NAMALWA (cell line): ENCODE measurements around the gene INMT.
A peak's percentile ranks its signal among the peaks of the same experiment; 100 is the strongest.
"Not testable (repeated sequence)": the region's sequence is repeated elsewhere in the genome, so short reads cannot be mapped to it uniquely, and the experiment has no call there.

Experiments used
- DNase-seq: peaks from one replicate; pipeline ENCODE4 v3.0.0-alpha.2; 2015; ENCODE audit warnings: low spot score

Gene INMT

DNA sequence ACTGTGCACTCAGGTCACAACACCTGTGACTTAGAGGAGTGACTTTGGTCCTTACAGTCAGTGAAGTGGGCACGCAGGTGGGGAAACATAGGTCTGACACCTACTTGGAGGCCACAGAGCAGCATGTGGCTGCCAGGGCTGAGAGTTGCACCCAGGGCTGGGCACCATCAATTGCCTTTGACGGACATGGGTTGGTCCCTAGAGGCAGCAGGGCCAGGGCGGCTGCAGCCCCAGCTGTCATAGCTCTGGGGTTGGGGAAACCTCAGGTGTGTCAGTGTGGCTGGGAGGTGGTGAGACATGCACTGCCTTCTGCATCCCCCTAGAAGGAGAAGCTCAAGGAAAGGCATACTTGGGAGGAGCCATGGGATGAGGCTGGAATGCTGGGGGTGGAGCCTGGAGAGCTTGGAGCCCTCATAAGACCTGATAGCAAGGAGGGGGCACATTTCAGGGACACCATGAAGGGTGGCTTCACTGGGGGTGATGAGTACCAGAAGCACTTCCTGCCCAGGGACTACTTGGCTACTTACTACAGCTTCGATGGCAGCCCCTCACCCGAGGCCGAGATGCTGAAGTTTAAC is at the start of gene INMT:
TSS of gene INMT (plus strand) at position 440 of the 578 bp plus-strand sequence. CDS start at position 456, 16 bp downstream.
- DNase-seq = no peak

DNA sequence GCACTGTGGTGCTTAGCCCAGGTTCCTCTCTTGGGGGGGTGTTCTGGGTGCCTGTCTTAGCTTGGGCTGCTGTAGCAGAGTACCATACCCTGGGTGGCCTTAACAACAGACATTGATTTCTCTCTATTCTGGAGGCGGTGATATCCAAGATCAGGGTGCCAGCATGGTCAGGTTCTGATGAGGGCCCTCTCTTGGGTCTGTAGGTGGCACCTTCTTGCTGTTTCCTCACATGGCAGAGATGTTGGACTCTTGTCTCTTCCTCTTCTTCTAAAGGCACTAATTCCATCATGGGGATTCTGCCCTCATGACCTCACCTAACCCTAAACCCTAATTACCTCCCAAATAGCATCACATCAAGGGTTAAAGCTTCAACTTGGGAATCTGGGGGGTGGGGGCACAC is 49.7 kb upstream of the INMT start:
- DNase-seq = peak; percentile 55

DNA sequence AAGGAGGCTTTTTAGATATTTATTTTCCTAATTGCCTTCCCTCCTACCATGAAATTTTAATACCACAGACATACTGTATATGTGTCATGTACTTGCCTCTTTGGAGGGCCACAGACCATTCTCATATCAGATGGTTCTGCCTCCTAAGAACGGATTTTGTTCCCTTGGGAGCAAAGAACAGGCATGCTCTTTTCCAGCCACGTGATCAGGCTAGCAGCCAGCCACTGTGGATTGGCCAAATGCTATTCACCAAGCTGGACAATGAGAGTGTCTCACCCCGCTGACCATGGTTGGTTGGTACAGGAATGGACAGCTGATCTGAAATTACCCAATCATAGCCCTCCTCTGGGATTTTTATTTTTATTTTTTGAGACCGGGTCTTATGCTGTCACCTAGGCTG is 48.2 kb upstream of the INMT start:
- no peak for DNase-seq

- DNase-seq = no peak
Observed at GRCh38 chr7:30705008-30705407, 46.9 kb upstream of the INMT start.

- DNase-seq = no peak
Observed at GRCh38 chr7:30705596-30705995, 46.3 kb upstream of the INMT start.

DNA sequence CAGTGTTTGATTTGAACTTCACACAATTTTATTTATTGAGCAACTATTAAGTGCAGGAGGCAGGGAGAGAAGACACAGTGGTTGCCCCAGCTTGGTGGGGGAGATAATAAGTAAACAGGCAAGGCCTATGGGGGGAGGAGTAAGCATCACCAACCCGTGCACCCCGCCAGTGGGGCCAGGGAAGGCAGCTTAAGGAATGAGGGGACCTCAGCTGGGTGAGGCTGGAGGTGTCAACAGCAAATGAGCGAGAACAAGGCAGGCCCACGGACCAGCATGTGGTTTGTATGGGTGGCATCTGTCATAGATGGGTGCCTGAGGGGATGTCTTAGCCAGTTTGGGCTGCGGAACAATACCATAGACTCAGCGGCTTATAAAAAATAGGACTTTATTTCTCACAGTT is 45.6 kb upstream of the INMT start:
- DNase-seq = no peak

GRCh38 chr7:30706908-30707307 is 45.0 kb upstream of the INMT start:
- DNase-seq = no peak

DNA sequence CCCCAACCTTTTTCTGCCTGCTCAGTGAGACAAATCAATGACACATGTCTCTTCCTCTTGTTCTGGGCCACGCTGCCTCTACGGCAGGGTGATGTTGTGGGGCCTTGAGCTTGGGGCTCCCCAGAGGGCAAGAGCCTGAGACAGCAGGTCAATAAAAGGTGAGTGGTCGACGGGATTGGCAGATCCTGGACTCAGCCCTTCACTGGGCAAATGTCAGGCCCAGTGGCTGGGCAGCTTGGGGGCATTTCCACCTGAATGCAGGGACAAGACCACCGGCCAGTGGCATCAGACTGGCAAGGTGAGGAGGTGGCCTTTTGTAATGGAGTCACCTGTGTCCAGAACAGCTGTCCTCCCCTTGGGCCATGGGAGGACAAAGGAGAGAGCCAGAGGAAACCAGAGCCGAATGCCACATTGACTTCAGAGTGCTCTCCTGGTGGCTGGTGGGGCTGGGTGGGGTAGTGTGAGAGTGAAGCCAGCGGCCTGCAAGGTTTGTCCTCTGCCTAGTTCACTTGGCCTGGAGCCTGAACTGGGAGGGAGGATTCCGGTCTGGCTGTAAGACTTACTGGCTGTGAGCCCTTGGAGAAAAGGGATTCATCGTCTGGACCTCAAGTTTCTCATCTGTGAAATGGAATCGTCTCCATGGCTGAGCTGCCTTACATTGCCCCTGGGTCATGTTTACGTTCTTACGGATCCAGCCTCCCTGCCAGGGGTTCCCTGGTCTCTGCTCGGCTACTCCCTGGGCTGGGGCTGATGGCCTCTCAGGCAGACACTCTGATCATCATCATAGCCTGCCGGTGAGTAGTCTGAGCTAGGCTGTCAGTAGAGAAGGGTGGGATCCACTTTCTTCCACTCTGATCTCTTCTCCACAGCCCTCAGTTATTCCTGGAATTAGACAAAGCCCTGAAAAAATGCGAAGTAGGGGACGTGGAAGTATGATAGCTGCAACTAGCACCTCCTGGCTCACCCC is 44.3 kb upstream of the INMT start:
- DNase-seq = no peak

GRCh38 chr7:30708412-30708811 is 43.5 kb upstream of the INMT start:
- no peak for DNase-seq

DNA sequence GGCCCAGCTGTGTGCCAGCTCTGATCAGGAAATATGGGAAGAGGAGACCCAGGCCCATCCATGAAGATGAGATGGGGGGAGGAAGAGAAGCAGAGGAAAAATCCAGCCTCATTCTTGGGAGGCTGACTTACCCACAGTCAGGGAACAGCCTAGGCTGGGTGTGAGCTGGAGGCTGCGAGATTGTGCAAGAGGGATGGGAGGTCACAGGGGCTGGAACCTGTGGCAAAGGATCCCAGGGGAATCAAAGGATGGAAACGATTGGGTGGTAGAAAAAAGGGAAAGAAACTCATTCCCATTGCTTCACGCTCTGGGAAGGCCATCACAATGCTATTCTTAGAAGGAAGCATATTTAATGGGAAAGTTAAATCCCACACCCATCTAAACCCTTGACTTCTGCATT is 43.0 kb upstream of the INMT start:
- DNase-seq = no peak

GRCh38 chr7:30709549-30709948 is 42.4 kb upstream of the INMT start:
- no peak for DNase-seq

DNA sequence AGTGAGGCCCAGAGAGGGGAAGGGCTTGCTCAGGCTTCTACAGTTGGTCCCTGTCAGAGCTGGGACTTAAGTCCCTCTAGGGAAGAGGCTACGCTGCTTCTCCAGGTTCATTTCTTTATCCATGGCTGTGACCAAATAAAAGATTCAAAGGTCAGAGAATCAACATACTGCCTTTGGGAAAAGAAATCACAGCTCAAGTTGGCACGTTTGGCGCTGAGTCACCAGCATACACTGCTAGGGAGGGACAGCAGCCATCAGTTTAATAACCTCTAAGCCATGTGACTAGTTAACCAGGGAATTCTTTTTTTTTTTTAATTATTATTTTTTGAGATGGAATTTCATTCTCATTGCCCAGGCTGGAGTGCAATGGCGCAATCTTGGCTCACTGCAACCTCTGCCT is 41.3 kb upstream of the INMT start:
- no peak for DNase-seq

- DNase-seq = no peak
Observed at GRCh38 chr7:30713392-30713791, 38.5 kb upstream of the INMT start.

DNA sequence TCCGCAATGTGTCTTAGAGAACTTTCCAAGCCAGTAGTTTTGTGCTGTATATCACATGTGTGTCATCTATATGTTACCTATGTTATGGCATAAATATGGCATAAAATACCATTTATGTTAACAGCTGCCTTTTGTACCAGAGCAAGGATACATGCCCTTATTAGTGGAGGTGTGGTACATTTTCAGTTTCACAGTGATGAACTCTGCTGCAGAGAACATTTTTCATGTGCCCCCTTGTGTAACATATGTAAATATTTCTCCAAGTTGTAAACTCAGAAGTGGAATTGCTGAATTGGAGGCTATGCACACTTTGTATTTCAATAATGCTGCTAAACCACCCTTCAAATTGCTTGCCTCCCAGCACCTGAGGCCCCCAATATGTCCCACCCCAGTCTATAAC is 37.8 kb upstream of the INMT start:
- no peak for DNase-seq

GRCh38 chr7:30717181-30717580 is 34.8 kb upstream of the INMT start:
- DNase-seq = peak; percentile 28

GRCh38 chr7:30719434-30719833 is 32.5 kb upstream of the INMT start:
- not testable (repeated sequence) for DNase-seq

DNA sequence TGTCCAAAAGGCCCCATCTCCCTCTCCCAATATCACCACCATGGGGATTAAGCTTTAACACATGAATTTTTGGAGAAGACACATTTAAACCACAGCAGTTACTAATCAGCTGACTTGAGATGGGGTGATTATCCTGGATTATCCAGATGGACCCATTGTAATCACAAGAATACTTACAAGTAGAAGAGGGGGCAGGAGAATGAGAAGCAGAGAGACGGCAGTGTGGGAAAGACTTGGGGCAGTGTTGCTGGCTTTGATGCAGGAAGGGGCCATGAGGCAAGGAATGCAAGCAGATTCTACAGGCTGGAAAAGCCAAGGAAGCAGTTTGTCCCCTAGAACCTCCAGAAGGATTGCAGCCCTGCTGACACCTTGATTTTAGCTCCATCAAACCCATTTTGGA is 30.7 kb upstream of the INMT start:
- no peak for DNase-seq

DNA sequence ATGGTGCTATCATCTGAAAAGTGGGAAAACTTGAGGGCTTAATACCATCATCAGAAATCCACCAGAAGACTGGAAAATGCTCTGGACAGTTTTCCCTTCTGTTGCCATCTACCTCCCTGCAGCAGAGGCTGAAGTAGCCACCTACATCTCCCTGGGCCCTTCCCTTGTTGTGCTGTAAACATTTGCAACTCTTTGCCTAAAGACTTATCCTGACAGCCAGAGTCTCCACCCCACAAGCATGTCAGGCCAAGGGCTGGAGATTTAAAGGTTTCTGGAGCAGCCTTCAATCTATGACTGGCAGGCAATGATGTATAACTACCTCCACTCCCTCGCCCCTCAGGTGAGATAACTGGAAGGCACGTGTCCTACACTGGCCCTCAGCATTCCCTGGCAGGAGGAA is 29.7 kb upstream of the INMT start:
- no peak for DNase-seq

DNA sequence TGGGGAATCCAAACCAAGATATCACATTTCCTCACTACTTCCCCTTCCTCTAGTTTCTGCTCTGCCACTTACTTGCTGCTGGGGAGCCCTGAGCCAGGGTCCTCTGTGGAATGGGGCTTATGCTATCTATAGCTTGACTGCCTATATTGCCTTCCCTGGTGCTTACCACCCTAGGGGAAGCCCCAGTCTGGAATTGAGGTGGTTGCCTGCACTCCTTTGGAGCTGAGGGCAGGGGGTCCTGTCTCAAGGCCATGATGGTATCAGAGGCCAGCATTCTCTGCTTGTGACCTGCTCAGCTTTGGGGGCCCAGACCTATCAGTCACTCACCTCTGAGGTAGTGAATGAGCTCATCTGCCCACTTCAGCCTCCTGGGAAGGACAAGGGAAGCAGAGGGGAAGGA is 29.3 kb upstream of the INMT start:
- DNase-seq = no peak

- DNase-seq = no peak
Observed at GRCh38 chr7:30723776-30724175, 28.2 kb upstream of the INMT start.

- DNase-seq = peak; percentile 76
Observed at GRCh38 chr7:30726296-30727006, 25.5 kb upstream of the INMT start.

- DNase-seq = peak; percentile 70
Observed at GRCh38 chr7:30727061-30727945, 24.6 kb upstream of the INMT start.
